Activated CD4-positive, alpha-beta memory T cell treated with anti-CD3 and anti-CD28 coated beads for 36 hours (primary cell): Measurements from ENCODE around the gene TMEM178B. TPM values are rescaled to one million over a fixed set of nuclear protein-coding genes. Genes with fewer than 3 reads are reported as not detected.
"Not testable (repeated sequence)": the region's sequence is repeated elsewhere in the genome, so short reads cannot be mapped to it uniquely, and the experiment has no call there.

Experiments used
- CTCF ChIA-PET: fragments of 350-600 bp; sonication (Branson Sonifier 250); formaldehyde crosslinking; loops from one replicate; lab custom pipeline; 2021; ENCODE audit warnings: antibody characterized with exemption, inconsistent platforms; lab: Charles Lee
- POLR2A ChIA-PET: fragments of 350-600 bp; sonication (Branson Sonifier 250); formaldehyde crosslinking; loops from one replicate; lab custom pipeline; 2021; ENCODE audit warnings: antibody characterized with exemption; lab: Charles Lee
- DNase-seq: peaks from one replicate; pipeline ENCODE4 v3.0.0-alpha.2; 2020
- H3K27ac Mint-ChIP-seq: one replicate; pipeline ENCODE4 v1.8.0; 2021; ENCODE audit warnings: mixed read lengths
- H3K27me3 Mint-ChIP-seq: one replicate; pipeline ENCODE4 v1.8.0; 2021; ENCODE audit warnings: mixed read lengths
- H3K36me3 Mint-ChIP-seq: one replicate; pipeline ENCODE4 v1.8.0; 2021; ENCODE audit warnings: mixed read lengths
- H3K4me1 Mint-ChIP-seq: one replicate; pipeline ENCODE4 v1.8.0; 2021; ENCODE audit warnings: low read depth, mixed read lengths
- H3K4me3 Mint-ChIP-seq: one replicate; pipeline ENCODE4 v1.8.0; 2021; ENCODE audit warnings: mild to moderate bottlenecking, mixed read lengths
- H3K9me3 Mint-ChIP-seq: one replicate; pipeline ENCODE4 v1.8.0; 2021; ENCODE audit warnings: mixed read lengths
- intact Hi-C: fragments of 100-400 bp; cut with micrococcal nuclease; formaldehyde crosslinking; loops from one replicate; pipeline ENCODE4 v1.15.1; 2023
- total RNA-seq, 2 experiments: library from RNA; stranded (reverse); gene quantifications; one replicate each; pipeline ENCODE4 v1.2.3, GENCODE V29; 2021

TMEM178B gene
- total RNA-seq, result under 1 TPM; 0.58 to 0.81 TPM

GRCh38 chr7:141073641-141074161 is at the start of gene TMEM178B:
TMEM178B (plus strand) TSS chr7:141074064.
- Mint-ChIP-seq H3K4me3 (peak within 1 kb of the TSS; percentile 68), H3K9me3 (no peaks in the 10 kb centered on the region), H3K36me3 (no peaks in the 10 kb centered on the region), H3K4me1 (peaks cover 12% of the 10 kb centered on the region), H3K27me3 (peaks cover 41% of the 10 kb centered on the region), H3K27ac (no peak within 1 kb of the TSS)
- ChIA-PET CTCF (no interaction called here), POLR2A (interaction anchor here (1.7 kb wide), 1 partner anchor 59 kb away, joined by 8 read pairs; the partner anchor contains the start of gene MRPS33)
- DNase-seq, result peak; percentile 47
- intact Hi-C loops, result loop anchor here (1.0 to 5.0 kb wide), 5 partner anchors 20 to 579 kb away; no protein-coding TSS in a partner anchor

GRCh38 chr7:141024668-141025067 is 49.2 kb upstream of the TMEM178B start:
- H3K9me3 Mint-ChIP-seq, result peaks cover 22% of the 10 kb centered on the region
- no peak overlapping the region for H3K27ac Mint-ChIP-seq
- POLR2A ChIA-PET, result no interaction called here
- peaks cover 8% of the 10 kb centered on the region for H3K36me3 Mint-ChIP-seq
- peaks cover 5% of the 10 kb centered on the region for H3K27me3 Mint-ChIP-seq
- H3K4me1 Mint-ChIP-seq, result peaks cover 17% of the 10 kb centered on the region
- H3K4me3 Mint-ChIP-seq, result no peak overlapping the region
- CTCF ChIA-PET, result interaction anchor here (0.7 kb wide), 1 partner anchor 10 kb away, joined by 3 read pairs; the partner anchor contains the start of gene MRPS33
- intact Hi-C loops, result no loop called here
- no peak for DNase-seq

- ChIA-PET CTCF (interaction anchor here (0.5 to 1.5 kb wide), 2 partner anchors 12 to 755 kb away, joined by 3 read pairs; partner anchors contain the start of gene MRPS33), POLR2A (no interaction called here)
- intact Hi-C loops, result no loop called here
- Mint-ChIP-seq H3K27me3 (peaks cover 5% of the 10 kb centered on the region), H3K27ac (no peak overlapping the region), H3K4me1 (peaks cover 17% of the 10 kb centered on the region), H3K36me3 (peaks cover 8% of the 10 kb centered on the region), H3K9me3 (peaks cover 22% of the 10 kb centered on the region), H3K4me3 (no peak overlapping the region)
- DNase-seq, result no peak
Observed at GRCh38 chr7:141027043-141027442, 46.8 kb upstream of the TMEM178B start.

- CTCF ChIA-PET, result no interaction called here
- no peak overlapping the region for H3K27ac Mint-ChIP-seq
Observed at GRCh38 chr7:141028767-141029166, 45.1 kb upstream of the TMEM178B start.

GRCh38 chr7:141032539-141033323 is 41.1 kb upstream of the TMEM178B start:
- POLR2A ChIA-PET, result not testable (repeated sequence)

More at GRCh38 chr7:141028767-141029166, 45.1 kb upstream of the TMEM178B start:
- peaks cover 8% of the 10 kb centered on the region for H3K36me3 Mint-ChIP-seq
- H3K9me3 Mint-ChIP-seq, result peaks cover 22% of the 10 kb centered on the region
- H3K4me3 Mint-ChIP-seq, result no peak overlapping the region
- intact Hi-C loops, result no loop called here
- POLR2A ChIA-PET, result no interaction called here
- H3K27me3 Mint-ChIP-seq, result peaks cover 5% of the 10 kb centered on the region
- no peak for DNase-seq
- peaks cover 4% of the 10 kb centered on the region for H3K4me1 Mint-ChIP-seq

GRCh38 chr7:141038100-141038499 is 35.8 kb upstream of the TMEM178B start:
- DNase-seq, H3K27ac Mint-ChIP-seq, intact Hi-C loops, CTCF ChIA-PET, H3K36me3 Mint-ChIP-seq, H3K4me3 Mint-ChIP-seq, H3K4me1 Mint-ChIP-seq, H3K9me3 Mint-ChIP-seq, POLR2A ChIA-PET: not testable (repeated sequence)
- H3K27me3 Mint-ChIP-seq, result peaks cover 11% of the 10 kb centered on the region

More at GRCh38 chr7:141032539-141033323, 41.1 kb upstream of the TMEM178B start:
- peaks cover 10% of the 10 kb centered on the region for H3K9me3 Mint-ChIP-seq
- H3K4me3 Mint-ChIP-seq, CTCF ChIA-PET, intact Hi-C loops, H3K27ac Mint-ChIP-seq, H3K4me1 Mint-ChIP-seq, H3K27me3 Mint-ChIP-seq, DNase-seq, H3K36me3 Mint-ChIP-seq: not testable (repeated sequence)

- ChIA-PET POLR2A (no interaction called here), CTCF (no interaction called here)
- intact Hi-C loops, result no loop called here
- no peak overlapping the region for H3K27ac Mint-ChIP-seq
- H3K4me1 Mint-ChIP-seq, result no peaks in the 10 kb centered on the region
- peaks cover 10% of the 10 kb centered on the region for H3K27me3 Mint-ChIP-seq
- no peak for DNase-seq
- H3K9me3 Mint-ChIP-seq, result peaks cover 2% of the 10 kb centered on the region
- no peak overlapping the region for H3K4me3 Mint-ChIP-seq
- H3K36me3 Mint-ChIP-seq, result no peaks in the 10 kb centered on the region
Observed at GRCh38 chr7:141039376-141039775, 34.5 kb upstream of the TMEM178B start.

GRCh38 chr7:141042222-141043193 is 31.4 kb upstream of the TMEM178B start:
- DNase-seq, result no peak
- intact Hi-C loops, result no loop called here
- peaks cover 12% of the 10 kb centered on the region for H3K27me3 Mint-ChIP-seq
- H3K36me3 Mint-ChIP-seq, result no peaks in the 10 kb centered on the region
- ChIA-PET CTCF (interaction anchor here (0.6 kb wide), 1 partner anchor 20 kb away, joined by 3 read pairs; no protein-coding TSS in a partner anchor), POLR2A (no interaction called here)
- no peaks in the 10 kb centered on the region for H3K4me1 Mint-ChIP-seq
- no peak overlapping the region for H3K27ac Mint-ChIP-seq
- no peak overlapping the region for H3K4me3 Mint-ChIP-seq
- no peaks in the 10 kb centered on the region for H3K9me3 Mint-ChIP-seq

- H3K9me3 Mint-ChIP-seq, result no peaks in the 10 kb centered on the region
- intact Hi-C loops, result no loop called here
- DNase-seq, result no peak
- H3K27ac Mint-ChIP-seq, result no peak overlapping the region
- H3K36me3 Mint-ChIP-seq, result no peaks in the 10 kb centered on the region
- POLR2A ChIA-PET, result no interaction called here
- peaks cover 12% of the 10 kb centered on the region for H3K27me3 Mint-ChIP-seq
- CTCF ChIA-PET, result interaction anchor here (0.6 kb wide), 1 partner anchor 592 kb away, joined by 3 read pairs; no protein-coding TSS in a partner anchor
- H3K4me1 Mint-ChIP-seq, result no peaks in the 10 kb centered on the region
- no peak overlapping the region for H3K4me3 Mint-ChIP-seq
Observed at GRCh38 chr7:141043616-141044015, 30.2 kb upstream of the TMEM178B start.

- CTCF ChIA-PET, result no interaction called here
- no peaks in the 10 kb centered on the region for H3K36me3 Mint-ChIP-seq
- no peak overlapping the region for H3K4me3 Mint-ChIP-seq
- DNase-seq, result no peak
- peaks cover 7% of the 10 kb centered on the region for H3K27me3 Mint-ChIP-seq
- no peaks in the 10 kb centered on the region for H3K4me1 Mint-ChIP-seq
- no peaks in the 10 kb centered on the region for H3K9me3 Mint-ChIP-seq
- POLR2A ChIA-PET, result no interaction called here
- no peak overlapping the region for H3K27ac Mint-ChIP-seq
- intact Hi-C loops, result no loop called here
Observed at GRCh38 chr7:141045126-141045841, 28.6 kb upstream of the TMEM178B start.

- ChIA-PET CTCF (no interaction called here), POLR2A (no interaction called here)
- Mint-ChIP-seq H3K27ac (no peak overlapping the region), H3K9me3 (no peaks in the 10 kb centered on the region), H3K36me3 (no peaks in the 10 kb centered on the region), H3K4me1 (no peaks in the 10 kb centered on the region), H3K4me3 (no peak overlapping the region), H3K27me3 (peaks cover 5% of the 10 kb centered on the region)
- no peak for DNase-seq
- intact Hi-C loops, result no loop called here
Observed at GRCh38 chr7:141045842-141046620, 27.8 kb upstream of the TMEM178B start.
